ENCODE data around the gene TYW1B.
"Not testable (repeated sequence)": the region's sequence is repeated elsewhere in the genome, so short reads cannot be mapped to it uniquely, and the experiment has no call there.

DNA sequence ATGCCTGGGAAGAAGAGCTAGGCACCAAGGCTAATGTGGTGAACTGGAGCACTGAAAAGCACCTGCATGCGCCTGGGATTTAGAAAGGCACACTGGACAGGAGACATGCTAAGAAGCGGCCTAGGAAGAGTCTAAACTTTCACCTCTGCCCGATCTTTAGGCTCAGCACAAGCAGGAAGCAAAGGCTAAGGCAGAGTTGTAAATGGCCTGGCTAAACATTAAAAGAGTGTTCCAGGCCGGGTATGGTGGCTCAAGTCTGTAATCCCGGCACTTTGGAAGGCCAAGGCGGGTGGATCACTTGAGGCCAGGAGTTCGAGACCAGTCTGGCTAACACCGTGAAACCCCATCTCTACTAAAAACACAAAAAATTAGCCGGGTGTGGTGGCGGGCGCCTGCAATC, 88.3 kb downstream of the TYW1B start:
- not testable (repeated sequence) for TF ChIP-seq POLR2A, CTCF (IDR thresholded peaks at IDR 0.05)

All from tibial nerve (tissue), 3 donors.